SK-N-SH (cell line): Measurements from ENCODE around the gene MTIF2. TPM values are rescaled to one million over a fixed set of nuclear protein-coding genes. Genes with fewer than 3 reads are reported as not detected.
A peak's percentile ranks its signal among the peaks of the same experiment; 100 is the strongest.

Experiments
- CTCF ChIA-PET: fragments of 300-600, 350-600 bp; formaldehyde crosslinking; extraction: SDS; loops from one replicate; lab custom pipeline; 2021; lab: Yijun Ruan, JAX
- POLR2A ChIA-PET: fragments of 350-600 bp; sonication (Branson Sonifier 250); formaldehyde crosslinking; extraction: SDS; loops from one replicate; lab custom pipeline; 2020; ENCODE audit warnings: antibody characterized with exemption, inconsistent platforms; lab: Yijun Ruan, JAX
- DNase-seq: peaks from one replicate; pipeline ENCODE4 v3.0.0; 2012
- H2AFZ ChIP-seq: fragments of 200-600 bp; sonication (generic); 2 replicates; pipeline ENCODE4 v1.8.1; 2016; ENCODE audit warnings: antibody characterized with exemption, mild to moderate bottlenecking, low read depth
- H3F3A ChIP-seq: fragments of 200-600 bp; sonication (generic); replicated peaks from 2 replicates; pipeline ENCODE3; 2016; ENCODE audit warnings: antibody characterized with exemption, mild to moderate bottlenecking; ENCODE audit not compliant: insufficient read depth
- H3K27ac ChIP-seq, 2 experiments: fragments of 200-500 bp in 1 of 2; fragments of 200-600 bp in 1 of 2; sonication (Bioruptor generic) in 1 of 2; sonication (generic), shearing (Covaris generic) in 1 of 2; 2 replicates each; pipeline versions ENCODE4 v1.5.1 to v1.6.1; 2014 to 2016; ENCODE audit warnings: low read depth in 2 of 2, inconsistent platforms in 1 of 2, low read length in 1 of 2, mild to moderate bottlenecking in 1 of 2, mixed read lengths in 1 of 2
- H3K27me3 ChIP-seq: fragments of 200-600 bp; sonication (generic), shearing (Covaris generic); 2 replicates; pipeline ENCODE4 v1.6.1; 2016; ENCODE audit warnings: mixed run types; ENCODE audit not compliant: insufficient read depth
- H3K36me3 ChIP-seq, 2 experiments: fragments of 200-500 bp in 1 of 2; fragments of 200-600 bp in 1 of 2; sonication (Bioruptor generic) in 1 of 2; sonication (generic) in 1 of 2; replicated peaks in 1 of 2; 2 replicates each; pipeline versions ENCODE3 to v1.5.1; 2014 to 2016; ENCODE audit warnings: low read length in 1 of 2, mild to moderate bottlenecking in 1 of 2; ENCODE audit not compliant: insufficient read depth in 2 of 2, control insufficient read depth in 1 of 2
- H3K4me1 ChIP-seq, 2 experiments: fragments of 200-500 bp in 1 of 2; fragments of 200-600 bp in 1 of 2; sonication (Bioruptor generic) in 1 of 2; sonication (generic), shearing (Covaris generic) in 1 of 2; 2 replicates each; pipeline versions ENCODE4 v1.5.1 to v1.6.1; 2014 to 2016; ENCODE audit warnings: low read depth in 1 of 2, low read length in 1 of 2, mixed run types in 1 of 2; ENCODE audit not compliant: insufficient read depth in 2 of 2, control insufficient read depth in 1 of 2
- H3K4me2 ChIP-seq: fragments of 200-600 bp; sonication (generic), shearing (Covaris generic); 2 replicates; pipeline ENCODE4 v1.6.1; 2017; ENCODE audit warnings: mixed run types
- H3K4me3 ChIP-seq, 2 experiments: fragments of 200-500 bp in 1 of 2; fragments of 200-600 bp in 1 of 2; sonication (Bioruptor generic) in 1 of 2; sonication (generic), shearing (Covaris generic) in 1 of 2; 2 replicates each; pipeline versions ENCODE4 v1.5.1 to v1.8.1; 2014 to 2016; ENCODE audit warnings: low read depth in 2 of 2, inconsistent platforms in 1 of 2, low read length in 1 of 2, mild to moderate bottlenecking in 1 of 2, mixed read lengths in 1 of 2, moderate library complexity in 1 of 2
- H3K79me2 ChIP-seq: fragments of 200-600 bp; sonication (generic); 2 replicates; pipeline ENCODE4 v1.8.1; 2017; ENCODE audit warnings: mild to moderate bottlenecking; ENCODE audit not compliant: insufficient read depth
- H3K9ac ChIP-seq: fragments of 200-600 bp; sonication (generic); 2 replicates; pipeline ENCODE4 v1.6.1; 2017; ENCODE audit warnings: mixed run types
- H3K9me2 ChIP-seq: fragments of 200-600 bp; sonication (generic); 2 replicates; pipeline ENCODE4 v1.6.1; 2017; ENCODE audit warnings: mixed run types
- H3K9me3 ChIP-seq: fragments of 200-600 bp; sonication (generic); 2 replicates; pipeline ENCODE4 v1.6.1; 2017; ENCODE audit warnings: mixed run types, mild to moderate bottlenecking, moderate library complexity
- H4K20me1 ChIP-seq: fragments of 200-600 bp; sonication (generic); 2 replicates; pipeline ENCODE4 v1.6.1; 2017; ENCODE audit warnings: mild to moderate bottlenecking, mixed run types; ENCODE audit not compliant: insufficient read depth
- CHD2 ChIP-seq: fragments of 150-350 bp; IDR thresholded peaks from 2 replicates; pipeline ENCODE4 v1.6.1; 2018; ENCODE audit warnings: low read length; ENCODE audit not compliant: partially characterized antibody
- FOSL2 ChIP-seq: IDR thresholded peaks from 2 replicates; pipeline ENCODE4 v1.4.0; 2012; ENCODE audit warnings: low read depth, mild to moderate bottlenecking, moderate library complexity, borderline replicate concordance
- FOXJ3 ChIP-seq: sonication (generic); formaldehyde crosslinking; IDR thresholded peaks from 2 replicates; pipeline ENCODE4 v1.5.1; 2020; ENCODE audit warnings: mild to moderate bottlenecking, missing genetic modification reagents
- FOXM1 ChIP-seq: IDR thresholded peaks from 2 replicates; pipeline ENCODE4 v1.4.0; 2012; ENCODE audit warnings: low read depth, mild to moderate bottlenecking
- JUND ChIP-seq: IDR thresholded peaks from 2 replicates; pipeline ENCODE4 v1.4.0; 2012
- MAX ChIP-seq: IDR thresholded peaks from 2 replicates; pipeline ENCODE4 v1.4.0; 2012; ENCODE audit warnings: low read depth
- MEF2A ChIP-seq: IDR thresholded peaks from 2 replicates; pipeline ENCODE4 v1.4.0; 2012; ENCODE audit warnings: low read depth, borderline replicate concordance
- NFIC ChIP-seq: IDR thresholded peaks from 2 replicates; pipeline ENCODE4 v1.4.0; 2012; ENCODE audit warnings: borderline replicate concordance
- NRF1 ChIP-seq: IDR thresholded peaks from 2 replicates; pipeline ENCODE4 v1.6.1; 2012; ENCODE audit warnings: low read depth, mild to moderate bottlenecking, low read length
- RAD21 ChIP-seq: IDR thresholded peaks from 2 replicates; pipeline ENCODE4 v1.6.1; 2012; ENCODE audit warnings: mild to moderate bottlenecking, low read length
- SMC3 ChIP-seq: IDR thresholded peaks from 2 replicates; pipeline ENCODE4 v1.6.1; 2012; ENCODE audit warnings: low read depth, low read length, improper control_type of control experiment
- TAF1 ChIP-seq: IDR thresholded peaks from 2 replicates; pipeline ENCODE4 v1.6.1; 2012; ENCODE audit warnings: low read depth, mild to moderate bottlenecking, low read length, moderate library complexity, borderline replicate concordance
- TEAD4 ChIP-seq: IDR thresholded peaks from 2 replicates; pipeline ENCODE4 v1.4.0; 2012; ENCODE audit warnings: mild to moderate bottlenecking, borderline replicate concordance; ENCODE audit not compliant: insufficient read depth
- WGBS: methylation state at CpG from one replicate; pipeline ENCODE4 v1.1.6; 2017; ENCODE audit warnings: low lambda C conversion rate; 5-methylcytosine and 5-hydroxymethylcytosine counted together
- polyA plus RNA-seq, 3 experiments: library from polyadenylated mRNA; depleted of rRNA; stranded (reverse); fragments of >200 nt; gene quantifications; 2 replicates each; pipeline ENCODE4 v1.2.3, GENCODE V29; 2012
- TF ChIP-seq, protein P1 (sequence below): fragments of 150-350 bp; IDR thresholded peaks from 2 replicates; pipeline ENCODE4 v1.6.1; 2017; ENCODE audit warnings: antibody characterized with exemption, low read length, low read depth, borderline replicate concordance

The MTIF2 gene
- polyA plus RNA-seq, 1 of the 3 experiments (the other 2 are of a cell fraction): 12.9 TPM

- Histone ChIP-seq H3F3A (peaks cover 27% of the 10 kb centered on the region), H3K36me3 (peaks cover 32% of the 10 kb centered on the region in 2 experiments), H3K27me3 (no peaks in the 10 kb centered on the region), H3K4me2 (peak overlapping the region; percentile 90), H3K9me2 (no peaks in the 10 kb centered on the region), H4K20me1 (peaks cover 12% of the 10 kb centered on the region; the same call in 1 of the 2 replicates)
- DNase-seq: no peak
- POLR2A ChIA-PET: no interaction called here
- no peak for TF ChIP-seq JUND
- TF ChIP-seq NFIC: no peak
- no peak for TF ChIP-seq MAX
- TF ChIP-seq, all 33 proteins: peak for 0
- Histone ChIP-seq H3K9me3 (no peaks in the 10 kb centered on the region), H2AFZ (peak overlapping the region; percentile 96), H3K79me2 (peaks cover 63% of the 10 kb centered on the region), H3K27ac (peak overlapping the region; percentile 95 to 98), H3K9ac (peak overlapping the region; percentile 98), H3K4me3 (peak overlapping the region; percentile 93 to 98), H3K4me1 (peaks cover 12 to 13% of the 10 kb centered on the region in 2 experiments; a peak in 3 of 4 replicates)
- CTCF ChIA-PET: no interaction called here
- 6% methylated on average over 13 of the region's 13 CpGs for WGBS
These were observed 37.4 kb downstream of the MTIF2 start for GRCh38 chr2:55231546-55232083.

- H3K79me2 ChIP-seq: peaks cover 69% of the 10 kb centered on the region
- peaks cover 12% of the 10 kb centered on the region; the same call in 1 of the 2 replicates for H4K20me1 ChIP-seq
- H3K4me3 ChIP-seq: no peak overlapping the region
- no peaks in the 10 kb centered on the region for H3K9me3 ChIP-seq
- H3F3A ChIP-seq: peaks cover 16% of the 10 kb centered on the region
- no peaks in the 10 kb centered on the region for H3K27me3 ChIP-seq
- H3K9ac ChIP-seq: no peak overlapping the region
- TF ChIP-seq MAX: no peak
- no peak for TF ChIP-seq SMC3
- TF ChIP-seq FOXM1: no peak
- TF ChIP-seq NRF1: no peak
- TF ChIP-seq FOSL2: no peak
- no peak for TF ChIP-seq MEF2A
- no peak for TF ChIP-seq RAD21
- no peak for TF ChIP-seq TEAD4
- TF ChIP-seq FOXJ3 (CRISPR knock-in tag): no peak
- TF ChIP-seq CHD2: no peak
- TF ChIP-seq, protein P1, sequence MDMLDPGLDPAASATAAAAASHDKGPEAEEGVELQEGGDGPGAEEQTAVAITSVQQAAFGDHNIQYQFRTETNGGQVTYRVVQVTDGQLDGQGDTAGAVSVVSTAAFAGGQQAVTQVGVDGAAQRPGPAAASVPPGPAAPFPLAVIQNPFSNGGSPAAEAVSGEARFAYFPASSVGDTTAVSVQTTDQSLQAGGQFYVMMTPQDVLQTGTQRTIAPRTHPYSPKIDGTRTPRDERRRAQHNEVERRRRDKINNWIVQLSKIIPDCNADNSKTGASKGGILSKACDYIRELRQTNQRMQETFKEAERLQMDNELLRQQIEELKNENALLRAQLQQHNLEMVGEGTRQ: no peak
- TF ChIP-seq TAF1: no peak
- H3K36me3 ChIP-seq: peaks cover 21% of the 10 kb centered on the region in 2 experiments
- WGBS: 94% methylated on average over 3 of the region's 3 CpGs
- peaks cover 12 to 13% of the 10 kb centered on the region in 2 experiments; a peak in 3 of 4 replicates for H3K4me1 ChIP-seq
- ChIA-PET CTCF (interaction anchor here (1.0 kb wide), 1 partner anchor 182 kb away, joined by 3 read pairs; no protein-coding TSS in a partner anchor), POLR2A (no interaction called here)
- H3K27ac ChIP-seq: no peak overlapping the region
- DNase-seq: no peak
- H3K4me2 ChIP-seq: no peak overlapping the region
- H2AFZ ChIP-seq: no peak overlapping the region
- H3K9me2 ChIP-seq: no peaks in the 10 kb centered on the region
These were observed 38.5 kb downstream of the MTIF2 start for GRCh38 chr2:55230551-55230950.
